H1 (cell line): ENCODE measurements around the gene PRR22. TPM values are rescaled to one million over a fixed set of nuclear protein-coding genes. Genes with fewer than 3 reads are reported as not detected.

ENCODE experiments used
- CTCF ChIA-PET: fragments of 300-600 bp; sonication (Branson Sonifier 250); formaldehyde crosslinking; loops from one replicate; lab custom pipeline; 2021; ENCODE audit not compliant: partially characterized antibody; lab: Charles Lee
- POLR2A ChIA-PET: fragments of 300-600 bp; sonication (Branson Sonifier 250); formaldehyde crosslinking; loops from one replicate; lab custom pipeline; 2021; ENCODE audit warnings: inconsistent platforms; ENCODE audit not compliant: partially characterized antibody; lab: Charles Lee
- DNase-seq, 2 experiments: peaks; one replicate each; pipeline versions ENCODE4 v3.0.0 to v3.0.0-alpha.2; 2010 to 2022; ENCODE audit warnings: low spot score in 2 of 2, low read depth in 1 of 2, mixed read lengths in 1 of 2
- FAIRE-seq: peaks from 2 replicates; lab custom pipeline; 2011; peaks lifted over from hg19 to GRCh38; lab: Jason Lieb, UNC
- H2AFZ ChIP-seq: 2 replicates; pipeline ENCODE4 v1.8.1; 2012; ENCODE audit warnings: low read length, inconsistent platforms
- H2AK5ac ChIP-seq: 2 replicates; pipeline ENCODE4 v1.6.1; 2013; ENCODE audit warnings: low read depth, low read length
- H2BK120ac ChIP-seq: replicated peaks from 2 replicates; pipeline ENCODE3; 2013; ENCODE audit warnings: low read depth, low read length, inconsistent platforms
- H2BK12ac ChIP-seq: 2 replicates; pipeline ENCODE4 v1.6.1; 2013; ENCODE audit warnings: low read depth, low read length
- H2BK15ac ChIP-seq: 2 replicates; pipeline ENCODE4 v1.6.1; 2013; ENCODE audit warnings: low read length
- H2BK20ac ChIP-seq: 2 replicates; pipeline ENCODE4 v1.6.1; 2013; ENCODE audit warnings: low read length
- H2BK5ac ChIP-seq: 2 replicates; pipeline ENCODE4 v1.6.1; 2013; ENCODE audit warnings: low read depth, low read length
- H3K14ac ChIP-seq: 2 replicates; pipeline ENCODE4 v1.6.1; 2013; ENCODE audit warnings: inconsistent platforms; ENCODE audit not compliant: insufficient read length
- H3K18ac ChIP-seq: 2 replicates; pipeline ENCODE4 v1.6.1; 2013; ENCODE audit warnings: low read length; ENCODE audit errors: extremely low read depth
- H3K23ac ChIP-seq: 2 replicates; pipeline ENCODE4 v1.6.1; 2013; ENCODE audit warnings: inconsistent platforms; ENCODE audit not compliant: insufficient read length
- H3K23me2 ChIP-seq: 2 replicates; pipeline ENCODE4 v1.6.1; 2013; ENCODE audit warnings: low read depth, low read length
- H3K27ac ChIP-seq: 2 replicates; pipeline ENCODE4 v1.6.1; 2011; ENCODE audit warnings: low read depth, low read length, inconsistent platforms
- H3K27me3 ChIP-seq, 4 experiments: replicated peaks in 1 of 4; 1 replicate in 1 of 4; 2 replicates in 3 of 4; pipeline versions ENCODE4 v1.6.1 to v1.8.1; 2011 to 2013; ENCODE audit warnings: low read length in 3 of 4, mild to moderate bottlenecking in 3 of 4, inconsistent platforms in 2 of 4, mixed read lengths in 2 of 4, moderate library complexity in 1 of 4; ENCODE audit not compliant: control insufficient read depth in 3 of 4, insufficient read depth in 3 of 4; ENCODE audit errors: extremely low read depth in 1 of 4
- H3K36me3 ChIP-seq, 4 experiments: 2 replicates each; pipeline versions ENCODE4 v1.6.1 to v1.8.1; 2011 to 2013; ENCODE audit warnings: mild to moderate bottlenecking in 4 of 4, low read length in 3 of 4, moderate library complexity in 2 of 4, control low read depth in 1 of 4, inconsistent platforms in 1 of 4; ENCODE audit not compliant: insufficient read depth in 4 of 4, control insufficient read depth in 2 of 4
- H3K4ac ChIP-seq: replicated peaks from 2 replicates; pipeline ENCODE3; 2013; ENCODE audit warnings: low read length, low read depth, mixed read lengths, inconsistent platforms; ENCODE audit not compliant: insufficient read length
- H3K4me1 ChIP-seq, 4 experiments: replicated peaks in 1 of 4; 1 replicate in 1 of 4; 2 replicates in 3 of 4; pipeline versions ENCODE4 v1.6.1 to v1.8.1; 2011 to 2013; ENCODE audit warnings: low read length in 3 of 4, inconsistent platforms in 2 of 4, mixed read lengths in 1 of 4; ENCODE audit not compliant: insufficient read depth in 4 of 4, control insufficient read depth in 3 of 4
- H3K4me2 ChIP-seq, 2 experiments: 2 replicates each; pipeline versions ENCODE4 v1.6.1 to v1.8.1; 2011 to 2013; ENCODE audit warnings: low read depth in 2 of 2, low read length in 2 of 2, control low read depth in 1 of 2, inconsistent platforms in 1 of 2, mild to moderate bottlenecking in 1 of 2; ENCODE audit not compliant: insufficient read depth in 1 of 2
- H3K4me3 ChIP-seq, 4 experiments: fragments of 200-600, 300-600 bp in 1 of 4; sonication (generic), shearing (Covaris generic), sonication (Bioruptor Twin) in 1 of 4; 2 replicates each; pipeline versions ENCODE4 v1.5.1 to v1.8.1; 2011 to 2016; ENCODE audit warnings: low read length in 4 of 4, low read depth in 3 of 4, control low read depth in 2 of 4, inconsistent platforms in 2 of 4, mild to moderate bottlenecking in 2 of 4, mixed read lengths in 1 of 4, moderate library complexity in 1 of 4; ENCODE audit not compliant: insufficient read depth in 2 of 4; ENCODE audit errors: extremely low read depth in 1 of 4
- H3K56ac ChIP-seq: replicated peaks from 2 replicates; pipeline ENCODE3; 2013; ENCODE audit warnings: low read depth, mild to moderate bottlenecking, mixed read lengths, low read length, inconsistent platforms; ENCODE audit not compliant: insufficient read length
- H3K79me1 ChIP-seq: 2 replicates; pipeline ENCODE4 v1.6.1; 2013; ENCODE audit warnings: low read depth, low read length, control low read depth
- H3K79me2 ChIP-seq, 2 experiments: 2 replicates each; pipeline versions ENCODE4 v1.6.1 to v1.8.1; 2012 to 2013; ENCODE audit warnings: low read length in 2 of 2, mild to moderate bottlenecking in 2 of 2, inconsistent platforms in 1 of 2; ENCODE audit not compliant: insufficient read depth in 2 of 2, control insufficient read depth in 1 of 2
- H3K9ac ChIP-seq, 4 experiments: replicated peaks in 1 of 4; 1 replicate in 1 of 4; 2 replicates in 3 of 4; pipeline versions ENCODE4 v1.6.1 to v1.8.1; 2011 to 2013; ENCODE audit warnings: low read depth in 3 of 4, low read length in 3 of 4, control low read depth in 2 of 4, mild to moderate bottlenecking in 2 of 4, moderate library complexity in 2 of 4, inconsistent platforms in 1 of 4; ENCODE audit errors: extremely low read depth in 1 of 4
- H3K9me3 ChIP-seq, 2 experiments: 2 replicates each; pipeline versions ENCODE4 v1.6.1 to v1.8.1; 2012 to 2013; ENCODE audit warnings: mild to moderate bottlenecking in 2 of 2, moderate library complexity in 2 of 2, control low read depth in 1 of 2, inconsistent platforms in 1 of 2, low read depth in 1 of 2, low read length in 1 of 2, mixed read lengths in 1 of 2; ENCODE audit not compliant: insufficient read depth in 2 of 2
- H4K20me1 ChIP-seq, 2 experiments: replicated peaks in 1 of 2; 2 replicates each; pipeline versions ENCODE3 to v1.8.1; 2011 to 2013; ENCODE audit warnings: inconsistent platforms in 2 of 2, low read length in 2 of 2, mild to moderate bottlenecking in 1 of 2; ENCODE audit not compliant: insufficient read depth in 2 of 2, control insufficient read depth in 1 of 2
- H4K5ac ChIP-seq: 2 replicates; pipeline ENCODE4 v1.6.1; 2013; ENCODE audit warnings: low read length, low read depth, mixed read lengths, inconsistent platforms; ENCODE audit not compliant: insufficient read length
- H4K8ac ChIP-seq: 2 replicates; pipeline ENCODE4 v1.8.0; 2013; ENCODE audit warnings: mild to moderate bottlenecking, moderate library complexity, low read length, inconsistent platforms; ENCODE audit not compliant: insufficient read depth; ENCODE audit errors: extremely low read depth
- H4K91ac ChIP-seq: replicated peaks from 2 replicates; pipeline ENCODE3; 2013; ENCODE audit warnings: low read length, mixed read lengths, inconsistent platforms; ENCODE audit not compliant: insufficient read length
- BRCA1 ChIP-seq: IDR thresholded peaks from 2 replicates; pipeline ENCODE4 v1.6.1; 2012; ENCODE audit warnings: low read depth, low read length, improper control_type of control experiment
- CHD1 ChIP-seq: IDR thresholded peaks from 2 replicates; pipeline ENCODE4 v1.6.1; 2012; ENCODE audit warnings: low read depth, low read length, improper control_type of control experiment
- FOSL1 ChIP-seq: IDR thresholded peaks from 2 replicates; pipeline ENCODE4 v1.6.1; 2011; ENCODE audit warnings: mild to moderate bottlenecking, low read depth, low read length, moderate library complexity; ENCODE audit not compliant: insufficient read depth
- GTF2F1 ChIP-seq: IDR thresholded peaks from 2 replicates; pipeline ENCODE4 v1.6.1; 2012; ENCODE audit warnings: low read depth, low read length, improper control_type of control experiment, borderline replicate concordance
- MAFK ChIP-seq: IDR thresholded peaks from 2 replicates; pipeline ENCODE4 v1.6.1; 2012; ENCODE audit warnings: low read depth, mild to moderate bottlenecking, improper control_type of control experiment, low read length
- POLR2A ChIP-seq, 2 experiments: IDR thresholded peaks; 1 replicate in 1 of 2; 2 replicates in 1 of 2; pipeline ENCODE4 v1.6.1; 2011; ENCODE audit warnings: low read depth in 2 of 2, low read length in 2 of 2, mild to moderate bottlenecking in 2 of 2; ENCODE audit errors: control extremely low read depth in 1 of 2
- POU5F1 ChIP-seq: IDR thresholded peaks from 2 replicates; pipeline ENCODE4 v1.6.1; 2011; ENCODE audit warnings: low read depth, mild to moderate bottlenecking, low read length, moderate library complexity
- SAP30 ChIP-seq: fragments of 300-600 bp; sonication (generic); IDR thresholded peaks from 2 replicates; pipeline ENCODE4 v1.7.1; 2012; ENCODE audit warnings: low read length, moderate library complexity, mild to moderate bottlenecking, inconsistent platforms; ENCODE audit not compliant: insufficient read depth, insufficient replicate concordance
- SIX5 ChIP-seq: IDR thresholded peaks from 2 replicates; pipeline ENCODE4 v1.6.1; 2011; ENCODE audit warnings: mild to moderate bottlenecking, low read depth, low read length
- TBP ChIP-seq: IDR thresholded peaks from 2 replicates; pipeline ENCODE4 v1.6.1; 2011; ENCODE audit warnings: low read depth, low read length, improper control_type of control experiment
- WGBS, 2 experiments: shearing (Covaris generic) in 1 of 2; methylation state at CpG; one replicate each; pipeline versions ENCODE4 v1.1.6 to v1.1.7; 2013 to 2015; ENCODE audit warnings: low lambda C conversion rate in 2 of 2, mixed read lengths in 2 of 2, inconsistent platforms in 1 of 2, low coverage in 1 of 2, missing lambda C conversion rate in 1 of 2; ENCODE audit not compliant: insufficient replicate concordance in 2 of 2, insufficient coverage in 1 of 2, insufficient read length in 1 of 2; ENCODE audit errors: extremely low coverage in 1 of 2, missing lambda C conversion rate in 1 of 2; 5-methylcytosine and 5-hydroxymethylcytosine counted together
- polyA plus RNA-seq, 7 experiments: library from polyadenylated mRNA; depleted of rRNA in 3 of 7; stranded (reverse) in 5 of 7; unstranded in 2 of 7; fragments of >200 nt in 5 of 7; fragments of 200-250 nt in 2 of 7; gene quantifications; 1 replicate in 5 of 7; 2 replicates in 1 of 7; 4 replicates in 1 of 7; pipeline versions ENCODE4 v1.2.1 to v1.2.3, GENCODE V29; 2011 to 2013; ENCODE audit warnings: missing spikeins in 2 of 7, mixed read lengths in 2 of 7
- total RNA-seq: library from RNA; stranded (reverse); fragmentation: NEBNext Ultra II Directional; extraction: Animal tissue kit (Norgen Biotek cat#: 25700); gene quantifications from 2 replicates; pipeline ENCODE4 v1.2.1, GENCODE V29; 2021

PRR22 gene
- total and polyA plus RNA-seq, 2 of the 8 experiments (the other 6 are each of a cell fraction or from before 2014, with no cell fraction given), result 1.9 to 2.1 TPM

DNA sequence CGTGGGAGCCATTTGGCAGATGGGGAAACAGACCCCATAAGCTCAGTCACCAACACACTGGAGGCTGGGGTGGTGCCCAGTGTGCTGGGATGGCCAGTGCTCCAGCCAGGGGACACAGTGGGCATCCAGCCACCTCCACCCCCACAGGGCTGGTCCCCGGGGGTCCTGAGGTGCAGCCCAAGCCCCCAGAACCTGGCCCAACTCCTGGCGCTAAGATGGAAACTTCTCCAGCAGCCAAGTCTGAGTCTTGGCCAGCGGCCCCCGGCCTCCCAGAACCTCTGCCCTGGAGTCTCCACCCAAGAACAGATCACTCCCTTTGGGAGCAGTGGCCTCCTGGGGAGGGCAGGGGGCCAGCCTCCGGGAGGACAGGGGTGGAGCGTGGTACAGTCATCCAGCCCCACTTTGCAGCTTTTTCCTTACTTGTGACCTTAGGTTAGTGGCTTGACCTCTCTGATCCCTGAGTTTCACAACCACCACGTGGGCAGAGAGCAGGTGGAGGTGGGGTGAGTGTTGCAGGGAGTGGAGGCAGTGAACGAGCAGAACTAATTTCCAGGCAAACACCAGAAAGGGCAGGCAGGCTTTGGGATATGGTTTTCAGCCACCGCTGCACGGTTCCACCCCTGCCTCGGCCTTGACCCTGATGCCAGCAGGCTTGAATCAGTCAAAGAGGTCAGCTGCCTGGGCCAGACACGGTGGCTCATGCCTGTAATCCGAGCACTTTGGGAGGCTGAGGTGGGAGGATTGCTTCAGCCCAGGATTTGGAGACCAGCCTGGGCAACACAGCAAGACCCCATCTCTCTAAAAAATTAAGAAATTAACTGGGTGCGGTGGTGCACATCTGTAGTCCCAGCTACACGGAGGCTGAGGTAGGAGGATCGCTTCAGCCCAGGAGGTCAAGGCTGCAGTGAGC is 16.1 kb upstream of the PRR22 start:
- Histone ChIP-seq H3K9ac (no peak overlapping the region), H2BK12ac (no peak overlapping the region), H4K91ac (no peak overlapping the region), H3K23me2 (peaks cover 6% of the 10 kb centered on the region), H2AFZ (no peak overlapping the region), H2BK5ac (no peak overlapping the region), H4K20me1 (peaks cover 0 to 3% of the 10 kb centered on the region in 2 experiments), H3K4me3 (no peak overlapping the region), H3K27me3 (peaks cover 2 to 16% (median 8%) of the 10 kb centered on the region in 4 experiments; a peak in 6 of 7 replicates), H3K56ac (no peak overlapping the region), H2BK120ac (no peak overlapping the region), H3K14ac (no peak overlapping the region), H3K4ac (no peak overlapping the region), H4K8ac (no peak overlapping the region), H4K5ac (no peak overlapping the region), H2BK15ac (no peak overlapping the region), H2AK5ac (no peak overlapping the region), H3K23ac (no peak overlapping the region), H2BK20ac (no peak overlapping the region), H3K79me2 (no peaks in the 10 kb centered on the region), H3K9me3 (no peaks in the 10 kb centered on the region), H3K36me3 (no peaks in the 10 kb centered on the region), H3K79me1 (no peaks in the 10 kb centered on the region), H3K4me1 (peaks cover 0 to 13% (median 7%) of the 10 kb centered on the region in 4 experiments; a peak in 5 of 7 replicates), H3K27ac (no peak overlapping the region), H3K18ac (no peak overlapping the region; the same call in 1 of the 2 replicates), H3K4me2 (no peak overlapping the region)
- ChIA-PET CTCF (interaction anchor here (0.9 to 1.6 kb wide), 3 partner anchors 90 to 218 kb away, joined by 3 to 6 read pairs (median 5); partner anchors contain the start of gene RPL36), POLR2A (interaction anchor here (1.0 to 3.0 kb wide), 5 partner anchors 9 to 109 kb away, joined by 3 to 12 read pairs (median 5); partner anchors contain the start of gene DUS3L)
- 88% methylated on average over 15 of the region's 17 CpGs; no CpG with 5 or more reads in 1 of the 2 experiments for WGBS, 2 experiments
- FAIRE-seq (no peak), DNase-seq (no peak)
- no peak for TF ChIP-seq SAP30
- no peak for TF ChIP-seq POU5F1
- TF ChIP-seq BRCA1, result no peak
- TF ChIP-seq FOSL1, result no peak
- no peak for TF ChIP-seq POLR2A (IDR thresholded peaks at IDR 0.05; ENCODE audit: control extremely low read depth in 1 of 2, low read depth in 2 of 2, low read length in 2 of 2)
- TF ChIP-seq MAFK, result no peak
- no peak for TF ChIP-seq CHD1
- TF ChIP-seq TBP, result no peak
- no peak for TF ChIP-seq SIX5
- no peak for TF ChIP-seq GTF2F1
